Measurements from ENCODE around the gene ACBD6. TPM values are rescaled to one million over a fixed set of nuclear protein-coding genes. Genes with fewer than 3 reads are reported as not detected.

The ACBD6 gene
- total RNA-seq, 1 experiment from 2014 or later = 136 TPM

- POLR2A ChIA-PET = interaction anchor here (0.6 kb wide), 1 partner anchor 22 kb away, joined by 5 read pairs; no protein-coding TSS in a partner anchor
- CTCF ChIA-PET = interaction anchor here (0.6 to 0.7 kb wide), 5 partner anchors 12 to 480 kb away, joined by 3 to 6 read pairs (median 3); no protein-coding TSS in a partner anchor
- intact Hi-C loops (cut with micrococcal nuclease) = no loop called here
Observed at GRCh38 chr1:180294711-180295110, 207.7 kb downstream of the ACBD6 start.

GRCh38 chr1:180291004-180291403, 211.4 kb downstream of the ACBD6 start:
- Mint-ChIP-seq H3K27me3 (ENCODE audit: insufficient read depth, unreplicated experiment) (no peaks in the 10 kb centered on the region), H3K9me3 (ENCODE audit: unreplicated experiment) (peaks cover 5% of the 10 kb centered on the region), H3K27ac (ENCODE audit: low read depth, unreplicated experiment) (no peak overlapping the region), H3K4me1 (ENCODE audit: insufficient read depth, unreplicated experiment) (peaks cover 5% of the 10 kb centered on the region), H3K4me3 (ENCODE audit: unreplicated experiment) (no peak overlapping the region), H3K36me3 (ENCODE audit: insufficient read depth, unreplicated experiment) (peaks cover 35% of the 10 kb centered on the region)
- no peak for TF ChIP-seq CTCF (IDR thresholded peaks at IDR 0.05; ENCODE audit: unreplicated experiment)
- no TSS peak for BruUV-seq (replicated peaks)
- intact Hi-C loops (cut with micrococcal nuclease) = no loop called here
- ChIA-PET CTCF (no interaction called here), POLR2A (no interaction called here)
- peak; percentile 55 for DNase-seq (ENCODE audit: unreplicated experiment)

More at GRCh38 chr1:180294711-180295110, 207.7 kb downstream of the ACBD6 start:
- DNase-seq (ENCODE audit: unreplicated experiment) = no peak
- H3K4me3 Mint-ChIP-seq (ENCODE audit: unreplicated experiment) = no peak overlapping the region
- no peaks in the 10 kb centered on the region for H3K27me3 Mint-ChIP-seq (ENCODE audit: insufficient read depth, unreplicated experiment)
- peaks cover 5% of the 10 kb centered on the region for H3K9me3 Mint-ChIP-seq (ENCODE audit: unreplicated experiment)
- peaks cover 26% of the 10 kb centered on the region for H3K36me3 Mint-ChIP-seq (ENCODE audit: insufficient read depth, unreplicated experiment)
- H3K4me1 Mint-ChIP-seq (ENCODE audit: insufficient read depth, unreplicated experiment) = peaks cover 11% of the 10 kb centered on the region
- no peak for TF ChIP-seq CTCF (IDR thresholded peaks at IDR 0.05; ENCODE audit: unreplicated experiment)
- BruUV-seq (replicated peaks) = no TSS peak
- H3K27ac Mint-ChIP-seq (ENCODE audit: low read depth, unreplicated experiment) = no peak overlapping the region

GRCh38 chr1:180290265-180291001, 211.9 kb downstream of the ACBD6 start:
- H3K27ac Mint-ChIP-seq (ENCODE audit: low read depth, unreplicated experiment) = no peak overlapping the region
- BruUV-seq (replicated peaks) = no TSS peak
- peaks cover 29% of the 10 kb centered on the region for H3K36me3 Mint-ChIP-seq (ENCODE audit: insufficient read depth, unreplicated experiment)
- CTCF ChIA-PET = interaction anchor here (0.6 to 1.1 kb wide), 3 partner anchors 18 to 186 kb away, joined by 3 read pairs; no protein-coding TSS in a partner anchor
- POLR2A ChIA-PET = no interaction called here
- H3K4me3 Mint-ChIP-seq (ENCODE audit: unreplicated experiment) = no peak overlapping the region
- DNase-seq (ENCODE audit: unreplicated experiment) = no peak
- H3K4me1 Mint-ChIP-seq (ENCODE audit: insufficient read depth, unreplicated experiment) = peaks cover 5% of the 10 kb centered on the region
- intact Hi-C loops (cut with micrococcal nuclease) = no loop called here
- H3K27me3 Mint-ChIP-seq (ENCODE audit: insufficient read depth, unreplicated experiment) = no peaks in the 10 kb centered on the region
- no peak for TF ChIP-seq CTCF (IDR thresholded peaks at IDR 0.05; ENCODE audit: unreplicated experiment)
- peaks cover 5% of the 10 kb centered on the region for H3K9me3 Mint-ChIP-seq (ENCODE audit: unreplicated experiment)

GRCh38 chr1:180288940-180289339, 213.4 kb downstream of the ACBD6 start:
- peaks cover 5% of the 10 kb centered on the region for H3K4me1 Mint-ChIP-seq (ENCODE audit: insufficient read depth, unreplicated experiment)
- no TSS peak for BruUV-seq (replicated peaks)
- no peaks in the 10 kb centered on the region for H3K27me3 Mint-ChIP-seq (ENCODE audit: insufficient read depth, unreplicated experiment)
- no peak for TF ChIP-seq CTCF (IDR thresholded peaks at IDR 0.05; ENCODE audit: unreplicated experiment)
- ChIA-PET CTCF (interaction anchor here (0.6 to 1.5 kb wide), 4 partner anchors 18 to 195 kb away, joined by 3 read pairs; no protein-coding TSS in a partner anchor), POLR2A (no interaction called here)
- H3K36me3 Mint-ChIP-seq (ENCODE audit: insufficient read depth, unreplicated experiment) = peaks cover 33% of the 10 kb centered on the region
- H3K27ac Mint-ChIP-seq (ENCODE audit: low read depth, unreplicated experiment) = no peak overlapping the region
- no peak for DNase-seq (ENCODE audit: unreplicated experiment)
- no peak overlapping the region for H3K4me3 Mint-ChIP-seq (ENCODE audit: unreplicated experiment)
- H3K9me3 Mint-ChIP-seq (ENCODE audit: unreplicated experiment) = no peaks in the 10 kb centered on the region
- intact Hi-C loops (cut with micrococcal nuclease) = no loop called here
